Epithelial cell of proximal tubule (primary cell): Measurements from ENCODE around the gene GRK5. TPM values are rescaled to one million over a fixed set of nuclear protein-coding genes. Genes with fewer than 3 reads are reported as not detected.

Source experiments
- DNase-seq: peaks from one replicate; pipeline ENCODE4 v3.0.0-alpha.2; 2011; ENCODE audit warnings: low read depth
- H3K4me3 ChIP-seq: 2 replicates; pipeline ENCODE4 v1.5.1; 2011; ENCODE audit warnings: low read depth, mild to moderate bottlenecking, low read length
- CTCF ChIP-seq: conservative IDR thresholded peaks from 2 replicates; pipeline ENCODE4 v1.5.1; 2012; ENCODE audit warnings: low read depth, mild to moderate bottlenecking, low read length
- total RNA-seq: library from RNA; depleted of rRNA; stranded (reverse); fragments of >200 nt; gene quantifications from 2 replicates; pipeline ENCODE4 v1.2.3, GENCODE V29; 2015

Gene GRK5
- total RNA-seq, 1 donor from 2014 or later, result 2.8 TPM

GRCh38 chr10:119439922-119440321, 232.6 kb downstream of the GRK5 start:
- H3K4me3 ChIP-seq, result no peak overlapping the region
- TF ChIP-seq CTCF, result no peak
- DNase-seq, result no peak

- H3K4me3 ChIP-seq, result no peak overlapping the region
- no peak for DNase-seq
- TF ChIP-seq CTCF, result no peak
These were observed 233.9 kb downstream of the GRK5 start for GRCh38 chr10:119441151-119441821.

- TF ChIP-seq CTCF, result no peak
- H3K4me3 ChIP-seq, result no peak overlapping the region
- no peak for DNase-seq
These were observed 234.8 kb downstream of the GRK5 start for GRCh38 chr10:119441921-119442757.

- no peak for TF ChIP-seq CTCF
- H3K4me3 ChIP-seq, result no peak overlapping the region
- no peak for DNase-seq
These were observed 235.3 kb downstream of the GRK5 start for GRCh38 chr10:119442758-119443060.

- TF ChIP-seq CTCF, result no peak
- no peak for DNase-seq
- no peak overlapping the region for H3K4me3 ChIP-seq
These were observed 236.1 kb downstream of the GRK5 start for GRCh38 chr10:119443441-119443840.

GRCh38 chr10:119443970-119444660, 236.7 kb downstream of the GRK5 start:
- no peak for TF ChIP-seq CTCF
- DNase-seq, result no peak
- no peak overlapping the region for H3K4me3 ChIP-seq
